K562 (cell line): ENCODE results near the gene PAH. TPM values are rescaled to one million over a fixed set of nuclear protein-coding genes. Genes with fewer than 3 reads are reported as not detected.

Experiments
- ATAC-seq: fragments of 200-7000 bp; cut with Tn5 transposase; 3 replicates; pipeline ENCODE4 v1.9.1; 2020; ENCODE audit warnings: moderate library complexity
- BruUV-seq: library from RNA; stranded (reverse); fragments of 400-500 nt; replicated peaks from 2 replicates; lab custom pipeline; 2021; lab: Mats Ljungman, UMichigan
- CTCF ChIA-PET: fragments of 300-600 bp; formaldehyde crosslinking; extraction: SDS; loops from one replicate; lab custom pipeline; 2021; ENCODE audit warnings: low intra/inter-chr PET ratio; lab: Yijun Ruan, JAX
- POLR2A ChIA-PET: fragments of 300-600, 350-650 bp; sonication (Branson Sonifier 250); formaldehyde crosslinking; extraction: SDS; loops from one replicate; lab custom pipeline; 2021; ENCODE audit warnings: antibody characterized with exemption, inconsistent platforms; lab: Yijun Ruan, JAX
- DNase-seq, 4 experiments: peaks; one replicate each; pipeline versions ENCODE4 v3.0.0 to v3.0.0-alpha.2; 2011 to 2018; ENCODE audit warnings: low spot score in 3 of 4, mixed read lengths in 3 of 4; ENCODE audit errors: extremely low read depth in 1 of 4
- FAIRE-seq: peaks from 2 replicates; lab custom pipeline; 2011; peaks lifted over from hg19 to GRCh38; lab: Jason Lieb, UNC
- H2AFZ ChIP-seq: 2 replicates; pipeline ENCODE4 v1.6.0; 2011; ENCODE audit warnings: low read depth, low read length, control low read depth, inconsistent platforms
- H3K27ac ChIP-seq: fragments of 200-600 bp; 3 replicates; pipeline ENCODE4 v1.8.0; 2011; ENCODE audit warnings: low read depth, mild to moderate bottlenecking, control low read depth, inconsistent platforms, low read length, moderate library complexity, mixed read lengths; ENCODE audit errors: extremely low read depth
- H3K27me3 ChIP-seq, 2 experiments: fragments of 300-600 bp in 1 of 2; 2 replicates in 1 of 2; 3 replicates in 1 of 2; pipeline versions ENCODE4 v1.6.0 to v1.8.0; 2011; ENCODE audit warnings: inconsistent platforms in 2 of 2, low read length in 2 of 2, mild to moderate bottlenecking in 1 of 2, mixed read lengths in 1 of 2, moderate library complexity in 1 of 2; ENCODE audit not compliant: control insufficient read depth in 2 of 2, insufficient read depth in 2 of 2
- H3K36me3 ChIP-seq: fragments of 300-600 bp; 3 replicates; pipeline ENCODE4 v1.8.0; 2011; ENCODE audit warnings: mild to moderate bottlenecking, low read length, inconsistent platforms; ENCODE audit not compliant: control insufficient read depth, insufficient read depth
- H3K4me1 ChIP-seq, 2 experiments: fragments of 200-600 bp in 1 of 2; replicated peaks in 1 of 2; 2 replicates in 1 of 2; 3 replicates in 1 of 2; pipeline versions ENCODE4 v1.5.1 to v1.8.0; 2011; ENCODE audit warnings: inconsistent platforms in 2 of 2, low read length in 2 of 2, mild to moderate bottlenecking in 1 of 2, mixed read lengths in 1 of 2, moderate library complexity in 1 of 2; ENCODE audit not compliant: control insufficient read depth in 2 of 2, insufficient read depth in 2 of 2
- H3K4me2 ChIP-seq: 2 replicates; pipeline ENCODE4 v1.6.1; 2011; ENCODE audit warnings: low read length, control low read depth, inconsistent platforms, mixed read lengths; ENCODE audit not compliant: insufficient read depth
- H3K4me3 ChIP-seq: fragments of 200-600 bp; sonication (generic), shearing (Covaris generic); 2 replicates; pipeline ENCODE4 v1.5.1; 2016; ENCODE audit warnings: control low read depth, inconsistent platforms
- H3K79me2 ChIP-seq: fragments of 200-600 bp; 3 replicates; pipeline ENCODE4 v1.8.0; 2011; ENCODE audit warnings: low read length, inconsistent platforms; ENCODE audit not compliant: control insufficient read depth, insufficient read depth
- H3K9ac ChIP-seq, 2 experiments: 2 replicates each; pipeline versions ENCODE4 v1.6.0 to v1.6.1; 2011; ENCODE audit warnings: low read depth in 2 of 2, low read length in 2 of 2, control low read depth in 1 of 2, inconsistent platforms in 1 of 2, mild to moderate bottlenecking in 1 of 2, mixed read lengths in 1 of 2; ENCODE audit not compliant: insufficient read depth in 1 of 2
- H3K9me1 ChIP-seq: one replicate; pipeline ENCODE4 v1.6.0; 2011; ENCODE audit warnings: inconsistent platforms, mild to moderate bottlenecking, low read length, moderate library complexity; ENCODE audit not compliant: control insufficient read depth, insufficient read depth
- H3K9me3 ChIP-seq: replicated peaks from 2 replicates; pipeline ENCODE4 v1.5.1; 2011; ENCODE audit warnings: low read depth, low read length, inconsistent platforms; ENCODE audit not compliant: control insufficient read depth, insufficient read depth
- H4K20me1 ChIP-seq: replicated peaks from 2 replicates; pipeline ENCODE4 v1.6.1; 2011; ENCODE audit warnings: low read length, inconsistent platforms, mixed read lengths; ENCODE audit not compliant: control insufficient read depth, insufficient read depth
- FIP1L1 ChIP-seq: fragments of 200-400 bp; formaldehyde crosslinking; IDR thresholded peaks from 2 replicates; pipeline ENCODE4 v1.6.1; 2018; ENCODE audit warnings: mild to moderate bottlenecking, low read depth, low read length; ENCODE audit not compliant: poor library complexity, severe bottlenecking
- MYBL2 ChIP-seq, 2 experiments: fragments of 450-650 bp in 1 of 2; sonication (generic) in 1 of 2; formaldehyde crosslinking in 1 of 2; IDR thresholded peaks; 2 replicates each; pipeline versions ENCODE4 v1.6.1 to v1.8.1; 2017 to 2022; ENCODE audit warnings: borderline replicate concordance in 1 of 2, inconsistent platforms in 1 of 2, low read depth in 1 of 2, mild to moderate bottlenecking in 1 of 2, missing genetic modification reagents in 1 of 2, moderate library complexity in 1 of 2
- NCOA4 ChIP-seq: fragments of 450-650 bp; IDR thresholded peaks from 2 replicates; pipeline ENCODE4 v1.6.1; 2018; ENCODE audit warnings: mild to moderate bottlenecking; ENCODE audit not compliant: partially characterized antibody
- STAT5A ChIP-seq: IDR thresholded peaks from 2 replicates; pipeline ENCODE4 v1.6.1; 2012; ENCODE audit warnings: low read length, inconsistent platforms, borderline replicate concordance
- SUPT5H ChIP-seq: fragments of 450-650 bp; IDR thresholded peaks from 2 replicates; pipeline ENCODE4 v1.6.1; 2016
- TEAD4 ChIP-seq, 2 experiments: sonication (generic) in 1 of 2; formaldehyde crosslinking in 1 of 2; IDR thresholded peaks; 2 replicates each; pipeline versions ENCODE4 v1.6.1 to v1.8.0; 2012 to 2022; ENCODE audit warnings: borderline replicate concordance in 1 of 2, inconsistent platforms in 1 of 2, low read length in 1 of 2, mild to moderate bottlenecking in 1 of 2, missing genetic modification reagents in 1 of 2
- ZBTB17 ChIP-seq: fragments of 450-650 bp; formaldehyde crosslinking; IDR thresholded peaks from 2 replicates; pipeline ENCODE4 v1.4.0; 2020; ENCODE audit warnings: mild to moderate bottlenecking
- ZNF354B ChIP-seq: fragments of 250-450 bp; sonication (Bioruptor Pico); IDR thresholded peaks from 2 replicates; pipeline ENCODE4 v1.4.0; 2020
- ZNF444 ChIP-seq: fragments of 250-450 bp; sonication (Bioruptor Pico); IDR thresholded peaks from 2 replicates; pipeline ENCODE4 v1.4.0; 2020; ENCODE audit warnings: mild to moderate bottlenecking, moderate library complexity
- WGBS: fragments of 100-300 bp; shearing (Covaris generic); methylation state at CpG from one replicate; pipeline ENCODE4 v1.1.6; 2016; ENCODE audit warnings: low coverage, mixed read lengths; ENCODE audit not compliant: insufficient coverage; ENCODE audit errors: missing lambda C conversion rate; 5-methylcytosine and 5-hydroxymethylcytosine counted together
- in situ Hi-C: fragments of 300-500 bp; cut with MboI; formaldehyde crosslinking; loops from 4 replicates; pipeline ENCODE4 v1.15.0; 2018; ENCODE audit warnings: inconsistent platforms, mixed read lengths
- intact Hi-C: fragments of 100-400 bp; cut with micrococcal nuclease; formaldehyde crosslinking; loops from 2 replicates; pipeline ENCODE4 v1.14.2; 2022
- polyA plus RNA-seq, 8 experiments: library from polyadenylated mRNA; depleted of rRNA in 4 of 8; stranded (reverse) in 5 of 8; unstranded in 3 of 8; fragments of >200 nt; fragmentation: Nextera tagmentation in 2 of 8; fragmentation: Illumina TruSeq in 1 of 8; extraction: Ambion mirVana in 2 of 8; extraction: Trizol in 1 of 8; gene quantifications; 2 replicates each; pipeline versions ENCODE4 v1.2.1 to v1.2.3, GENCODE V29; 2011 to 2014; ENCODE audit warnings: inconsistent platforms in 1 of 8, missing spikeins in 1 of 8
- total RNA-seq, 7 experiments: library from RNA; depleted of rRNA in 6 of 7; stranded (reverse); fragments of >200 nt in 6 of 7; fragmentation: Illumina TruSeq in 2 of 7; extraction: Trizol in 2 of 7; gene quantifications; 2 replicates each; pipeline versions ENCODE4 v1.2.1 to v1.2.3, GENCODE V29; 2011 to 2021; ENCODE audit warnings: low replicate concordance in 1 of 7
- TF ChIP-seq, protein P1 (sequence below): fragments of 450-650 bp; formaldehyde crosslinking; IDR thresholded peaks from 2 replicates; pipeline ENCODE4 v1.4.0; 2020; ENCODE audit warnings: mild to moderate bottlenecking, moderate library complexity
- TF ChIP-seq, protein P2 (sequence below): fragments of 250-450 bp; sonication (Bioruptor Pico); IDR thresholded peaks from 2 replicates; pipeline ENCODE4 v1.5.1; 2021; ENCODE audit warnings: mild to moderate bottlenecking
- TF ChIP-seq, protein P3 (sequence below): fragments of 450-650 bp; formaldehyde crosslinking; IDR thresholded peaks from 2 replicates; pipeline ENCODE4 v1.4.0; 2022; ENCODE audit warnings: mild to moderate bottlenecking, moderate library complexity
- TF ChIP-seq, protein P4 (sequence below): fragments of 250-450 bp; sonication (Bioruptor Pico); IDR thresholded peaks from 2 replicates; pipeline ENCODE4 v1.4.0; 2020

The PAH gene
- total and polyA plus RNA-seq, 9 of the 15 experiments (the other 6 are each of a cell fraction or from before 2014, with no cell fraction given) = 0.13 to 0.75 (median 0.69) TPM; not detected in 6

DNA sequence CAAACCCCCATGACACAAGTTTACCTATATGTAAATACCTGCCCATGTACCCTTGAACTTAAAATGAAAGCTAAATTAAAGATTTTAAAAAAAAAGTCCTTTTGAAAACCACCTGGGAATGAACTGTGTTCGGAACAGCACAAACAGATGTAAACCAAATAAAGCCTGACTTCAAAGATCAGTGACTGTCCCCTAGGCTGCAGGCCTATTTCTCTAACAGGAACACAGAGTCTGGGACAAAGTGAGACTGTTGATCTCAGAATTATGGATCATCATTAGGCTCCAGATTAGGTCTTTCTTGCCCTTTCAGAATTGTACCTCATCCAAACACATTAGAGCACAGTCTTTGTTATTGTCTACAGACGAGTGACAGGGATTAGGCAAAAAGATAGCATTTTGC is 54.6 kb downstream of the PAH start:
- DNase-seq = no peak
- TF ChIP-seq, protein P1, sequence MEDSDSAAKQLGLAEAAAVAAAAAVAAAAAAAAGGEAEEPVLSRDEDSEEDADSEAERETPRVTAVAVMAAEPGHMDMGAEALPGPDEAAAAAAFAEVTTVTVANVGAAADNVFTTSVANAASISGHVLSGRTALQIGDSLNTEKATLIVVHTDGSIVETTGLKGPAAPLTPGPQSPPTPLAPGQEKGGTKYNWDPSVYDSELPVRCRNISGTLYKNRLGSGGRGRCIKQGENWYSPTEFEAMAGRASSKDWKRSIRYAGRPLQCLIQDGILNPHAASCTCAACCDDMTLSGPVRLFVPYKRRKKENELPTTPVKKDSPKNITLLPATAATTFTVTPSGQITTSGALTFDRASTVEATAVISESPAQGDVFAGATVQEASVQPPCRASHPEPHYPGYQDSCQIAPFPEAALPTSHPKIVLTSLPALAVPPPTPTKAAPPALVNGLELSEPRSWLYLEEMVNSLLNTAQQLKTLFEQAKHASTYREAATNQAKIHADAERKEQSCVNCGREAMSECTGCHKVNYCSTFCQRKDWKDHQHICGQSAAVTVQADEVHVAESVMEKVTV (CRISPR knock-in tag) = no peak
- TF ChIP-seq ZNF354B = no peak
- TF ChIP-seq ZNF444 (CRISPR knock-in tag) = no peak
- no peak for TF ChIP-seq NCOA4
- TF ChIP-seq, protein P2, sequence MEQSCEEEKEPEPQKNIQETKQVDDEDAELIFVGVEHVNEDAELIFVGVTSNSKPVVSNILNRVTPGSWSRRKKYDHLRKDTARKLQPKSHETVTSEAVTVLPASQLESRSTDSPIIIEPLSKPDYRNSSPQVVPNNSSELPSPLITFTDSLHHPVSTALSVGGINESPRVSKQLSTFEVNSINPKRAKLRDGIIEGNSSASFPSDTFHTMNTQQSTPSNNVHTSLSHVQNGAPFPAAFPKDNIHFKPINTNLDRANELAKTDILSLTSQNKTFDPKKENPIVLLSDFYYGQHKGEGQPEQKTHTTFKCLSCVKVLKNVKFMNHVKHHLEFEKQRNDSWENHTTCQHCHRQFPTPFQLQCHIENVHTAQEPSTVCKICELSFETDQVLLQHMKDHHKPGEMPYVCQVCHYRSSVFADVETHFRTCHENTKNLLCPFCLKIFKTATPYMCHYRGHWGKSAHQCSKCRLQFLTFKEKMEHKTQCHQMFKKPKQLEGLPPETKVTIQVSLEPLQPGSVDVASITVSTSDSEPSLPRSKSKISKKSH (CRISPR knock-in tag) = no peak
- TF ChIP-seq, protein P3, sequence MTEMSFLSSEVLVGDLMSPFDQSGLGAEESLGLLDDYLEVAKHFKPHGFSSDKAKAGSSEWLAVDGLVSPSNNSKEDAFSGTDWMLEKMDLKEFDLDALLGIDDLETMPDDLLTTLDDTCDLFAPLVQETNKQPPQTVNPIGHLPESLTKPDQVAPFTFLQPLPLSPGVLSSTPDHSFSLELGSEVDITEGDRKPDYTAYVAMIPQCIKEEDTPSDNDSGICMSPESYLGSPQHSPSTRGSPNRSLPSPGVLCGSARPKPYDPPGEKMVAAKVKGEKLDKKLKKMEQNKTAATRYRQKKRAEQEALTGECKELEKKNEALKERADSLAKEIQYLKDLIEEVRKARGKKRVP (CRISPR knock-in tag) = no peak
- TF ChIP-seq TEAD4 (IDR thresholded peaks at IDR 0.05; ENCODE audit: low read length) = no peak
- TF ChIP-seq TEAD4 (CRISPR knock-in tag; IDR thresholded peaks at IDR 0.05; ENCODE audit: borderline replicate concordance) = no peak
- TF ChIP-seq, protein P4, sequence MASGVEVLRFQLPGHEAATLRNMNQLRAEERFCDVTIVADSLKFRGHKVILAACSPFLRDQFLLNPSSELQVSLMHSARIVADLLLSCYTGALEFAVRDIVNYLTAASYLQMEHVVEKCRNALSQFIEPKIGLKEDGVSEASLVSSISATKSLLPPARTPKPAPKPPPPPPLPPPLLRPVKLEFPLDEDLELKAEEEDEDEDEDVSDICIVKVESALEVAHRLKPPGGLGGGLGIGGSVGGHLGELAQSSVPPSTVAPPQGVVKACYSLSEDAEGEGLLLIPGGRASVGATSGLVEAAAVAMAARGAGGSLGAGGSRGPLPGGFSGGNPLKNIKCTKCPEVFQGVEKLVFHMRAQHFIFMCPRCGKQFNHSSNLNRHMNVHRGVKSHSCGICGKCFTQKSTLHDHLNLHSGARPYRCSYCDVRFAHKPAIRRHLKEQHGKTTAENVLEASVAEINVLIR (CRISPR knock-in tag) = no peak
- no peak for TF ChIP-seq SUPT5H
- no peak for TF ChIP-seq ZBTB17
- TF ChIP-seq FIP1L1 = no peak
- TF ChIP-seq STAT5A = no peak
- no peak for TF ChIP-seq MYBL2 (IDR thresholded peaks at IDR 0.05; ENCODE audit: low read depth)
- no peak for TF ChIP-seq MYBL2 (CRISPR knock-in tag; IDR thresholded peaks at IDR 0.05; ENCODE audit: borderline replicate concordance)
- no peaks in the 10 kb centered on the region for H3K79me2 ChIP-seq
- no peak overlapping the region for H3K4me2 ChIP-seq
- ChIA-PET CTCF (no interaction called here), POLR2A (no interaction called here)
- intact Hi-C loops (no loop called here), in situ Hi-C loops (no loop called here)
- no TSS peak for BruUV-seq
- H3K9me1 ChIP-seq = no peaks in the 10 kb centered on the region
- ATAC-seq = no peak
- 4% methylated on average over 2 of the region's 2 CpGs for WGBS
- no peak overlapping the region for H3K4me3 ChIP-seq
- no peaks in the 10 kb centered on the region for H3K36me3 ChIP-seq
- no peaks in the 10 kb centered on the region; a peak in 1 of 5 replicates for H3K27me3 ChIP-seq
- no peak overlapping the region for H3K27ac ChIP-seq
- no peaks in the 10 kb centered on the region for H3K9me3 ChIP-seq
- no peak overlapping the region for H2AFZ ChIP-seq
- no peak for FAIRE-seq
- H4K20me1 ChIP-seq = no peaks in the 10 kb centered on the region
- H3K9ac ChIP-seq = no peak overlapping the region
- H3K4me1 ChIP-seq = no peaks in the 10 kb centered on the region
